Activated T-cell treated with anti-CD3 and anti-CD28 coated beads, Interleukin-2, amount 50 U/mL, for 24 hours (primary cell): Measurements from ENCODE around the gene SUSD1.

Experiments used
- DNase-seq: peaks from one replicate; pipeline ENCODE4 v3.0.0-alpha.2; 2020
- H3K27ac Mint-ChIP-seq: 2 replicates; pipeline ENCODE4 v1.8.0; 2020; ENCODE audit warnings: mild to moderate bottlenecking, mixed read lengths
- H3K27me3 Mint-ChIP-seq: 2 replicates; pipeline ENCODE4 v1.8.0; 2020; ENCODE audit warnings: mixed read lengths
- H3K36me3 Mint-ChIP-seq: 2 replicates; pipeline ENCODE4 v1.8.0; 2020; ENCODE audit warnings: low read depth, mixed read lengths
- H3K4me1 Mint-ChIP-seq: 2 replicates; pipeline ENCODE4 v1.8.0; 2020; ENCODE audit warnings: low read depth, mixed read lengths
- H3K4me3 Mint-ChIP-seq: 2 replicates; pipeline ENCODE4 v1.8.0; 2020; ENCODE audit warnings: mild to moderate bottlenecking, moderate library complexity, mixed read lengths
- H3K9me3 Mint-ChIP-seq: 2 replicates; pipeline ENCODE4 v1.8.0; 2020; ENCODE audit warnings: mixed read lengths

The SUSD1 gene

GRCh38 chr9:112011051-112011620 lies 164.0 kb downstream of the SUSD1 start:
- no peak overlapping the region for H3K4me3 Mint-ChIP-seq
- H3K27ac Mint-ChIP-seq: no peak overlapping the region
- peaks cover 70% of the 10 kb centered on the region for H3K4me1 Mint-ChIP-seq
- no peaks in the 10 kb centered on the region for H3K9me3 Mint-ChIP-seq
- no peaks in the 10 kb centered on the region for H3K36me3 Mint-ChIP-seq
- no peak for DNase-seq
- peaks cover 2% of the 10 kb centered on the region for H3K27me3 Mint-ChIP-seq

GRCh38 chr9:112010537-112010936 lies 164.6 kb downstream of the SUSD1 start:
- H3K4me1 Mint-ChIP-seq: peaks cover 73% of the 10 kb centered on the region
- no peak overlapping the region for H3K4me3 Mint-ChIP-seq

GRCh38 chr9:112009656-112010055 lies 165.4 kb downstream of the SUSD1 start:
- peaks cover 69% of the 10 kb centered on the region for H3K4me1 Mint-ChIP-seq
- H3K36me3 Mint-ChIP-seq: no peaks in the 10 kb centered on the region

More at GRCh38 chr9:112010537-112010936, 164.6 kb downstream of the SUSD1 start:
- no peak for DNase-seq
- Mint-ChIP-seq H3K9me3 (no peaks in the 10 kb centered on the region), H3K36me3 (no peaks in the 10 kb centered on the region), H3K27me3 (peaks cover 2% of the 10 kb centered on the region), H3K27ac (no peak overlapping the region)

GRCh38 chr9:112007575-112008240 lies 167.4 kb downstream of the SUSD1 start:
- Mint-ChIP-seq H3K9me3 (no peaks in the 10 kb centered on the region), H3K36me3 (no peaks in the 10 kb centered on the region), H3K4me3 (no peak overlapping the region), H3K27me3 (peaks cover 2% of the 10 kb centered on the region), H3K4me1 (peaks cover 73% of the 10 kb centered on the region), H3K27ac (no peak overlapping the region)
- DNase-seq: no peak

More at GRCh38 chr9:112009656-112010055, 165.4 kb downstream of the SUSD1 start:
- Mint-ChIP-seq H3K27ac (no peak overlapping the region), H3K27me3 (peaks cover 2% of the 10 kb centered on the region), H3K4me3 (no peak overlapping the region), H3K9me3 (no peaks in the 10 kb centered on the region)
- no peak for DNase-seq

GRCh38 chr9:112006361-112007020 lies 168.6 kb downstream of the SUSD1 start:
- no peak overlapping the region for H3K4me3 Mint-ChIP-seq
- H3K27ac Mint-ChIP-seq: no peak overlapping the region
- no peak for DNase-seq
- H3K27me3 Mint-ChIP-seq: peaks cover 2% of the 10 kb centered on the region
- peaks cover 70% of the 10 kb centered on the region for H3K4me1 Mint-ChIP-seq
- H3K9me3 Mint-ChIP-seq: no peaks in the 10 kb centered on the region
- H3K36me3 Mint-ChIP-seq: no peaks in the 10 kb centered on the region

DNA sequence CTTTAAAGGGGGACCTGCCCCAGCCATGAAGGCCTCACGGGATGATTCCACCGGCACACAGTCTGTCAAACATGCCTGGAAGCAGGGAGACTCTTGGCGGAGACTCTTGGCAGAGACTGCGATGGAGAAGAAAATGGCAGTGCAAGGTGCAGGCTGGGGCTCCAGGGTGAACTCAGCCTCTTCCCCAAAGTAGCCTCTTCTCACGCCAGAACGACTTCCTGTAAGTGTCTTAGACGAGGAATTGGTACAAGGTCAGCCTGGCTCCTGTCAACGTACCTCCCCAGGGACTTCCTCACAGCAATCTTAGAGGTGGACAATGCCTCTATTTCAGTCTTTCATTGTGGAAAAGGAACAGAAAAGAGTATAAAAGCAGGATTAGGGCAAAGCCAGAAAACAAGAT lies 169.2 kb downstream of the SUSD1 start:
- Mint-ChIP-seq H3K4me1 (peaks cover 65% of the 10 kb centered on the region), H3K36me3 (no peaks in the 10 kb centered on the region), H3K27me3 (peaks cover 2% of the 10 kb centered on the region), H3K27ac (no peak overlapping the region), H3K4me3 (no peak overlapping the region), H3K9me3 (no peaks in the 10 kb centered on the region)
- DNase-seq: no peak

DNA sequence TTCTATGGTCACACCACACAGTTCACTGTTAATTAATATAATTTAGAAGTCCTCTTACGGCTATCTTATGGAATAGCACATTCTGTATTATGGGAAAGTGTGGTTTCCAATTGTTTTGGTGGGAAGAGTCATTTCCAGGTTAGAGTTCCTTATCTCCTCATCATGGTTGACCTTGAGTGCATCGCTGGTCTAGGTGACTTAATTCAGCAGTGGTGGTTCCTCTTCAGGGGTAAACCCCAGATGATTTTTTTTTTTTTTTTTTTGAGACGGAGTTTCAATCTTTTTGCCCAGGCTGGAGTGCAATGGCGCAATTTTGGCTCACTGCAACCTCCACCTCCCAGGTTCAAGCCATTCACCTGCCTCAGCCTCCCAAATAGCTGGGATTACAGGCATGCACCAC lies 171.6 kb downstream of the SUSD1 start:
- H3K27ac Mint-ChIP-seq: no peak overlapping the region
- H3K36me3 Mint-ChIP-seq: no peaks in the 10 kb centered on the region
- H3K9me3 Mint-ChIP-seq: no peaks in the 10 kb centered on the region
- no peaks in the 10 kb centered on the region for H3K27me3 Mint-ChIP-seq
- DNase-seq: no peak
- H3K4me3 Mint-ChIP-seq: no peak overlapping the region
- peaks cover 55% of the 10 kb centered on the region for H3K4me1 Mint-ChIP-seq

DNA sequence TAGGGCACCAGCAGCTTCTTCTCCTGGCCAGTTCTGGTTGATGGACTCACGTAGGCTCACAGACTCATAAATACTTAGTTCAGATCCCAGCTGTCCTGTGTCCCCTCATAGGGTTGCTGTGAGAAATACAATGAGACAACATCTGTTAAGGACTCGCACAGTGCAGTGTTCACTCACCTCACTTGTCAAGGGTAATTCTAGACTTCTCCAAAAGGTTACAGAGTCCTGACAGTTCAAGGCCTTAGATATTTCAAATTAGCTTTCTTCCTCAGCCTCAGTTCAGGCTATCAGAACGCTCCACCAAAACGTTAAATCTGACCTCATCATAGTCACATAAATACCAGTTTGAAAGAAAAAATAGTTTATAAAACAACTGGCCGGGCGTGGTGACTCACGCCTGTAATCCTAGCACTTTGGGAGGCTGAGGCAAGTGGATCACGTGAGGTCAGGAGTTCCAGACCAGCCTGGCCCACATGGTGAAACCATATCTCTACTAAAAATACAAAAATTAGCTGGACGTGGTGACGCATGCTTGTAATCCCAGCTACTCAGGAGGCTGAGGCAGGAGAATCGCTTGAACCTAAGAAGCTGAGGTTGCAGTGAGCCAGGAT lies 172.1 kb downstream of the SUSD1 start:
- DNase-seq: no peak
- no peaks in the 10 kb centered on the region for H3K27me3 Mint-ChIP-seq

DNA sequence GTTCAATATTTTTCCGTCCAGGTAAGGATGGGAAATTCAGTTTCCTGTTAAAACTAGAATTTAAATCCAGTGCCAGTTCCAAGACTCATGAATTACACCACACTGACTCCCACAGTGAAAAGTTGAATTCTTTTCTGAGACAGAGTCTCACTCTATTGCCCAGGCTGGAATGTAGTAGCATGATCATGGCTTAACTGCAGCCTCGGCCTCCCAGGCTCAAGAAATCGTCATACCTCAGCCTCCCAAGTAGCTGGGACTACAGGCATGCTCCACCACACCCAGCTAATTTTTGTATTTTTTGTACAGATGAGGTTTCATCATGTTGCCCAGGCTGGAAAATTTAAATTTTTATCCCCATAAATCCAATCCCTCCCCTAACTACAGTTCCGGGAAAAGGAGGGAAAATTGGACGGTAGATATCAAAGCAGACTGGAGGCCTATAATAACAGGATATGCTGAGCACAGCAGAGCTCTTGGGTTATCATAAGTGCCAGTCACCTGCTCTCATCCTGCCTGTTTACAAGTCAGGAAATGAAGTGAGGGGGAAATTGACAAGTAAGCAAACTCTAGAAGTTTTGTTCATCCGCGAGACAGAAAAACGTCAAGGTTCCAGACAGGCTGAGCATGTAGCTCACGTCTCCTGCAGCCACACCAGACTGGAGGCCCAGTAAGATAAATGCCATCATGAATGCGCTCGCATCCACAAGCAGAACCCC lies 172.8 kb downstream of the SUSD1 start:
- H3K4me1 Mint-ChIP-seq: peaks cover 47% of the 10 kb centered on the region
- no peak overlapping the region for H3K4me3 Mint-ChIP-seq
- H3K27ac Mint-ChIP-seq: peak overlapping the region; percentile 37
- H3K36me3 Mint-ChIP-seq: no peaks in the 10 kb centered on the region
- DNase-seq: no peak
- no peaks in the 10 kb centered on the region for H3K9me3 Mint-ChIP-seq
- no peaks in the 10 kb centered on the region for H3K27me3 Mint-ChIP-seq

More for the DNA sequence above, 172.1 kb downstream of the SUSD1 start:
- Mint-ChIP-seq H3K4me3 (no peak overlapping the region), H3K9me3 (no peaks in the 10 kb centered on the region), H3K36me3 (no peaks in the 10 kb centered on the region), H3K4me1 (peaks cover 53% of the 10 kb centered on the region), H3K27ac (no peak overlapping the region)

DNA sequence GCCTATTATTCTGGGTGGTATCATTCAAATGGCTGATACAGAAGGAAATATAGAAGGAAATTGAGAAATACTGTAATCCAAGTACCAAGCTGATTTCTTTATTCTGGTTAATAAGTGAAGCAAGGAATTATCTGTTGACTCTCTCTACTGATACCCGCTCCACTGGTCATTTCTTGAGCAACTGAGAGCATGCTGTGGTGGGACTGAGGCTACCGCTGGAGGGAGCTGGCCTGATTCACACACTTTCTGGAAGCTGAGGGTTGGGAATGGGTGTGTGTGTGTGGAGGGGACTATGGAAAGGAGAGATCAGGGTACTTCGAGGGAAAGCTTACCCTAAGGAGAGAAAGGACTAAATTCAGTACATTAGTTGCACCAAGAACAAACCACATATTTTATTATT lies 174.4 kb downstream of the SUSD1 start:
- no peaks in the 10 kb centered on the region for H3K36me3 Mint-ChIP-seq
- no peaks in the 10 kb centered on the region for H3K9me3 Mint-ChIP-seq
- DNase-seq: no peak
- peaks cover 40% of the 10 kb centered on the region for H3K4me1 Mint-ChIP-seq
- no peak overlapping the region for H3K27ac Mint-ChIP-seq
- H3K4me3 Mint-ChIP-seq: no peak overlapping the region
- no peaks in the 10 kb centered on the region for H3K27me3 Mint-ChIP-seq

DNA sequence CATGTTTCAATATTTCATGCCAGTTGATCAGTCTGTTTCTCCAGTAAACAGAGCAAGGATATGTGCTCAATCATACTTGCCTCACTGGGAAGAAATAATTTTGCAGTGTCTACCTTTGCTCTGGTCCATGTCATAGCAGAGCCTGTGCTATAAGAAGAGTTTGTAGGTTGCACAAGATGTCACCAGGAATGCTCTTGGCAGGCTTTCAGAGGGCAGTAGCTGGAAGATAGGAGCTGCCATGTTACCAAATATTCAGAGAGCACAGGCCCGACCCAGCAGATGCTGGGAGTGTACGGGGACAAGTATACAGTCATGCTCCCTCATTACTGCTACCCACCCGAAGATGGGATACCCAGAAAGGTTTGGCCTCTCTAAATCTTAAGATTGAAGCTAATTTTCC lies 175.8 kb downstream of the SUSD1 start:
- Mint-ChIP-seq H3K36me3 (no peaks in the 10 kb centered on the region), H3K4me1 (peaks cover 44% of the 10 kb centered on the region)

GRCh38 chr9:111997831-111998230 lies 177.3 kb downstream of the SUSD1 start:
- no peak overlapping the region for H3K27ac Mint-ChIP-seq

More for the DNA sequence above, 175.8 kb downstream of the SUSD1 start:
- H3K4me3 Mint-ChIP-seq: no peak overlapping the region
- H3K27me3 Mint-ChIP-seq: no peaks in the 10 kb centered on the region
- peaks cover 2% of the 10 kb centered on the region for H3K9me3 Mint-ChIP-seq
- H3K27ac Mint-ChIP-seq: no peak overlapping the region
- no peak for DNase-seq

DNA sequence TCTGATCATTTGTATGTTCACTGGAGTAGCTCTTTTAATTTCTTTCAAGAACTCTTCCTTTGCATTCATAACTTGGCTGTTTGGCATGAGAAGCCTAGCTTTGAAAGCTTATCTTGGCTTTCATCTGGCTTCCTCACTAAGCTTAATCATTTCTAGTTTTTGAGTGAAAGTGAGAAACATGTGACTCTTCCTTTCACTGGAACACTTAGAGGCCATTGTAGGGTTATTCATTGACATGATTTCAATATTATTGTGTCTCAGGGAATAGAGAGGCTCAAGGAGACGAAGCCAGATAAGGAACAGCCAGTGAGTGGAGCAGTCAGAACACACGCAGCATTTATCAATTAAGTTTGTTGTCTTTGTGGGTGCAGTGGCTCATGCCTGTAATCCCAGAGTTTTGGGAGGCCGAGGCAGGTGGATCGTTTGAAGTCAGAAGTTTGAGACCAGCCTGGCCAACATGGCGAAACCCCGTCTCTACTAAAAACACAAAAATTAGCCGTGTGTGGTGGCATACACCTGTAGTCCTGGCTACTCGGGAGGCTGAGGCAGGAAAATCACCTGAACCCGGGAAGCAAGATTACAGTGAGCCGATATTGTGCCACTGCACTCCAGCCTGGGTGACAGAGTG lies 180.2 kb downstream of the SUSD1 start:
- peaks cover 5% of the 10 kb centered on the region for H3K9me3 Mint-ChIP-seq
- H3K27ac Mint-ChIP-seq: peak overlapping the region; percentile 92
- no peaks in the 10 kb centered on the region for H3K27me3 Mint-ChIP-seq
- peaks cover 8% of the 10 kb centered on the region for H3K36me3 Mint-ChIP-seq
- DNase-seq: no peak
- peak overlapping the region; percentile 25 for H3K4me3 Mint-ChIP-seq
- peaks cover 46% of the 10 kb centered on the region for H3K4me1 Mint-ChIP-seq

More at GRCh38 chr9:111997831-111998230, 177.3 kb downstream of the SUSD1 start:
- H3K27me3 Mint-ChIP-seq: no peaks in the 10 kb centered on the region
- H3K36me3 Mint-ChIP-seq: no peaks in the 10 kb centered on the region
- peaks cover 2% of the 10 kb centered on the region for H3K9me3 Mint-ChIP-seq
- H3K4me1 Mint-ChIP-seq: peaks cover 45% of the 10 kb centered on the region
- no peak overlapping the region for H3K4me3 Mint-ChIP-seq
- no peak for DNase-seq

DNA sequence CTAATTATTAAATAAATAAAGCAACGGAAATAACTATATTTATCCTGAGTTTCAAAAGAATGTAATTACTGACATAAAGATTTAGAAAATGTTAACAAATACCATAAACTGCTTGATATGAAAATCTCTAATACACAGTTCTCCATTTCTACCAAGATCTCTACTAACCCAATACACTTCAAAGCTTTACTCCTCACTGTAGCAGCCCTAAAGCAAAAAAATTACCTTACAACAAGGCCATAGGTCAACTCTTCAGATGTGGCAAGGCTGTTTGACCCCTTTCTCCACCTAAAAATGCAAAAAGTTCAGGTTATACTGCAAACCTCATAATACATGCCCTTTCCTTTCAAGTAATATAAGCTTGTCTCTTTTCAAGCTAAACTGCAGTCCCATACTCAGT lies 181.8 kb downstream of the SUSD1 start:
- Mint-ChIP-seq H3K27ac (peak overlapping the region; percentile 92), H3K4me3 (no peak overlapping the region), H3K9me3 (peaks cover 5% of the 10 kb centered on the region), H3K27me3 (no peaks in the 10 kb centered on the region), H3K36me3 (peaks cover 8% of the 10 kb centered on the region), H3K4me1 (peaks cover 44% of the 10 kb centered on the region)
- DNase-seq: no peak
